ENCODE data around the gene KRT78.
"Not testable (repeated sequence)": the region's sequence is repeated elsewhere in the genome, so short reads cannot be mapped to it uniquely, and the experiment has no call there.

Gene KRT78

GRCh38 chr12:52870361-52871290 is 21.8 kb upstream of the KRT78 start:
- Histone ChIP-seq H3K4me3 (ENCODE audit: low read depth, low read length) (no peak overlapping the region; the same call in 1 of the 2 replicates), H3K27me3 (ENCODE audit: insufficient read depth, low read length) (no peaks in the 10 kb centered on the region), H3K4me1 (ENCODE audit: control insufficient read depth, insufficient read depth, low read length, unreplicated experiment) (peaks cover 49% of the 10 kb centered on the region), H2AFZ (ENCODE audit: low read length, unreplicated experiment) (no peak overlapping the region), H3K79me2 (ENCODE audit: control insufficient read depth, insufficient read depth, low read length, unreplicated experiment) (no peaks in the 10 kb centered on the region), H3K36me3 (ENCODE audit: insufficient read depth, low read length) (no peaks in the 10 kb centered on the region), H3K27ac (ENCODE audit: low read depth, low read length) (peak overlapping the region; percentile 93)

GRCh38 chr12:52867642-52868041 is 18.8 kb upstream of the KRT78 start:
- Histone ChIP-seq H3K79me2 (ENCODE audit: control insufficient read depth, insufficient read depth, low read length, unreplicated experiment) (no peaks in the 10 kb centered on the region), H3K4me3 (ENCODE audit: low read depth, low read length) (no peak overlapping the region), H3K27ac (ENCODE audit: low read depth, low read length) (no peak overlapping the region), H3K27me3 (ENCODE audit: insufficient read depth, low read length) (no peaks in the 10 kb centered on the region), H2AFZ (ENCODE audit: low read length, unreplicated experiment) (no peak overlapping the region), H3K36me3 (ENCODE audit: insufficient read depth, low read length) (no peaks in the 10 kb centered on the region), H3K4me1 (ENCODE audit: control insufficient read depth, insufficient read depth, low read length, unreplicated experiment) (peaks cover 26% of the 10 kb centered on the region)

DNA sequence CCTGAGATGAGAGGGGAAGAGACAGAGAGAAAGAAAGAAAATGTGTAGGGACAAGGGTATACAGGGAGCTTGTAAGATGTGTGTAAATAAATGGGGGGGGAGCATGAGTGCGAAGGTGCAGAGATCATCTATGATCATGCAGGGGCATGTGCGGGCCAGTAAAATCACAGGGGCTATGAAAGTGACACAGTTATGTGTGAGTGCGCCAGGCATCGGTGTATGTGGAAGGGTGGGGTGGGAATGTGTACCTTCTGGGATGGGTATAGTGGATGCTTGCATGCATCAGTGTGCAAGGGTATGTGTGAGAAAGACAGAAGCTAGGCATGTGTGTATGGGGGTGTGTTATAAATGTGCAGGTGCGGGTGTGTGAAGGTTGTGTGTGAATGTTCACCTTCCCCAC is 18.4 kb upstream of the KRT78 start:
- Histone ChIP-seq H3K4me1 (ENCODE audit: control insufficient read depth, insufficient read depth, low read length, unreplicated experiment) (peaks cover 21% of the 10 kb centered on the region), H3K79me2 (ENCODE audit: control insufficient read depth, insufficient read depth, low read length, unreplicated experiment) (no peaks in the 10 kb centered on the region), H3K4me3 (ENCODE audit: low read depth, low read length) (no peak overlapping the region), H3K27ac (ENCODE audit: low read depth, low read length) (no peak overlapping the region), H3K27me3 (ENCODE audit: insufficient read depth, low read length) (no peaks in the 10 kb centered on the region), H2AFZ (ENCODE audit: low read length, unreplicated experiment) (no peak overlapping the region), H3K36me3 (ENCODE audit: insufficient read depth, low read length) (no peaks in the 10 kb centered on the region)

- Histone ChIP-seq H2AFZ (ENCODE audit: low read length, unreplicated experiment) (no peak overlapping the region), H3K79me2 (ENCODE audit: control insufficient read depth, insufficient read depth, low read length, unreplicated experiment) (no peaks in the 10 kb centered on the region), H3K4me1 (ENCODE audit: control insufficient read depth, insufficient read depth, low read length, unreplicated experiment) (peaks cover 3% of the 10 kb centered on the region), H3K4me3 (ENCODE audit: low read depth, low read length) (no peak overlapping the region), H3K27ac (ENCODE audit: low read depth, low read length) (no peak overlapping the region), H3K36me3 (ENCODE audit: insufficient read depth, low read length) (no peaks in the 10 kb centered on the region), H3K27me3 (ENCODE audit: insufficient read depth, low read length) (no peaks in the 10 kb centered on the region)
Measured at GRCh38 chr12:52865090-52865944, 16.5 kb upstream of the KRT78 start.

DNA sequence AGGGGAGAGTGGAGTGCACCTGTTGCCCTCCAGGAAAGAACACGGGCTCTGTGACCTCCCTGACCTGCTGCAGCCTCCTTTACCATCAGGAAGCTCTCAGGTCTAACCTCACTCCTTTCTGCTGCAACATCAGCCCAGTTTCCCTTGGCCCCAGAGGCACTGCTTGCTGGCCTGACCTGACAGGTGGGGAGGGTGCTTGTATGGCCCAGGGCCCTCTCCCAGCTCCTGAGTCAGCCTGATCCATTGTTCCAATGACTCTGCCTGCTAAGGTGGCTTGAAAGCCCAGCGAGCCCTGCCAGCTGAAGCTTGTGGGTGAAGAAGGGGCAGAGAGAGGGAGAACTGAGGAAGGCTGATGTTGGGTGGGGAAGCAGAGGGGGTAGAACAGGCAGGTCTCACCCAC is 13.2 kb upstream of the KRT78 start:
- H3K27ac ChIP-seq (ENCODE audit: low read depth, low read length) = no peak overlapping the region
- H3K79me2 ChIP-seq (ENCODE audit: control insufficient read depth, insufficient read depth, low read length, unreplicated experiment) = no peaks in the 10 kb centered on the region
- H3K27me3 ChIP-seq (ENCODE audit: insufficient read depth, low read length) = peaks cover 3% of the 10 kb centered on the region; the same call in 1 of the 2 replicates
- H3K36me3 ChIP-seq (ENCODE audit: insufficient read depth, low read length) = no peaks in the 10 kb centered on the region
- H3K4me3 ChIP-seq (ENCODE audit: low read depth, low read length) = no peak overlapping the region
- H3K4me1 ChIP-seq (ENCODE audit: control insufficient read depth, insufficient read depth, low read length, unreplicated experiment) = peaks cover 7% of the 10 kb centered on the region
- no peak overlapping the region for H2AFZ ChIP-seq (ENCODE audit: low read length, unreplicated experiment)

DNA sequence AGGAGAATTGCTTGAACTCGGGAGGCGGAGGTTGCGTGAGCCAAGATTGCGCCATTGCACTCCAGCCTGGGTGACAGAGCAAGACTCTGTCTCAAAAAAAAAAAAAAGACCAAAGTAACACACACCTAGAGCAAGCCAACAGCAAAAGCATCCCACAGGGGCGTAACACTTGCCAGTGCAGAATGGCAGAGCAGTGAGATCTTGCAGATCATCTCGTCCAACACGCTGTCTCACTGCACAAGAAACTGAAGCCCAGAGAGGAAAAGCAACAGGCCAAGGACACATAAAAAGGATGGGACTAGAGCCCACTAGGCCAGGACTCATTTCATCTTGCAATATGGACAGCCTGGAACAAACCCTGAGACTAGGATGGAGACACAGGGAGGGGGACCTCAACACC is 12.7 kb upstream of the KRT78 start:
- Histone ChIP-seq H3K4me1 (ENCODE audit: control insufficient read depth, insufficient read depth, low read length, unreplicated experiment) (peaks cover 7% of the 10 kb centered on the region), H3K27ac (ENCODE audit: low read depth, low read length) (no peak overlapping the region), H3K36me3 (ENCODE audit: insufficient read depth, low read length) (no peaks in the 10 kb centered on the region), H3K27me3 (ENCODE audit: insufficient read depth, low read length) (peaks cover 6% of the 10 kb centered on the region; the same call in 1 of the 2 replicates), H2AFZ (ENCODE audit: low read length, unreplicated experiment) (no peak overlapping the region), H3K4me3 (ENCODE audit: low read depth, low read length) (no peak overlapping the region), H3K79me2 (ENCODE audit: control insufficient read depth, insufficient read depth, low read length, unreplicated experiment) (no peaks in the 10 kb centered on the region)

DNA sequence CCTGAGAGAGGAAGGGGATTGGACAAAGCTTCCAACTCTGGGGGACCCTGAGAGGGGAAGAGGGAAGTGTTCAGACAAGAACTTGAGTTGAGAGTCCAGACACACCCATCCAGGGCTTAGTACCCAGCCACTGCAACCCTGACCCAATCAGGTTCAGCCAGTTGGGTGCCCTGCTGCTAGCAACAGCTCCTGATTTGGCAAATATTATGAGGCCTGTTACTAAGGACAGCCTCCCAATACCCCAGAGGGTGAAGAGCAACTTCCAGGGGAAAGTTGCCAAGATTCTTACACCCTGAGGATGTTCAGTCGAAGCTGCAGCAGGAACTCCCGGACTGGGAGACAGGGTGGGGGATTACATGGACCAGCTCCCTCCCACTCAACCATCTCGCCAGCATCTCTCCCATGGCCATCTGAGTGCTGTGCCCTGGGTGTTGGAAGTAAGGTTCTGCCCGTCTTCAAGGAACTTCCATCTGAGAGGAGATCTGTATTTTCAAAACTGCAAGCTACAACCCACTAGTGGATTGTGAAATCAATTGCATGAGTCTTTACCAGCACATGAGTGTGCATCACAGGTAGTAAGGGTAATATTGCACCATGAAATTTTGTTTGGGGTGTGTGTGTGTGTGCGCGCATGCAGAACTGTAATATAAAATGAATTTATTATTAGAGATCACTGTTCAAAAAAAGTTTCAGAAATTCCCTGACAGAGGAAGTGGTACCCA is 11.5 kb upstream of the KRT78 start:
- no peaks in the 10 kb centered on the region for H3K79me2 ChIP-seq (ENCODE audit: control insufficient read depth, insufficient read depth, low read length, unreplicated experiment)
- peak overlapping the region; percentile 71 for H3K27ac ChIP-seq (ENCODE audit: low read depth, low read length)
- H3K27me3 ChIP-seq (ENCODE audit: insufficient read depth, low read length) = peaks cover 6% of the 10 kb centered on the region; the same call in 1 of the 2 replicates
- H3K4me3 ChIP-seq (ENCODE audit: low read depth, low read length) = peak overlapping the region; percentile 12; the same call in 1 of the 2 replicates
- H3K4me1 ChIP-seq (ENCODE audit: control insufficient read depth, insufficient read depth, low read length, unreplicated experiment) = peaks cover 7% of the 10 kb centered on the region
- no peak overlapping the region for H2AFZ ChIP-seq (ENCODE audit: low read length, unreplicated experiment)
- no peaks in the 10 kb centered on the region for H3K36me3 ChIP-seq (ENCODE audit: insufficient read depth, low read length)

GRCh38 chr12:52857500-52857899 is 8.7 kb upstream of the KRT78 start:
- Histone ChIP-seq H3K27me3 (ENCODE audit: insufficient read depth, low read length) (peaks cover 22% of the 10 kb centered on the region), H2AFZ (ENCODE audit: low read length, unreplicated experiment) (no peak overlapping the region), H3K27ac (ENCODE audit: low read depth, low read length) (no peak overlapping the region), H3K4me3 (ENCODE audit: low read depth, low read length) (no peak overlapping the region), H3K4me1 (ENCODE audit: control insufficient read depth, insufficient read depth, low read length, unreplicated experiment) (peaks cover 7% of the 10 kb centered on the region), H3K79me2 (ENCODE audit: control insufficient read depth, insufficient read depth, low read length, unreplicated experiment) (no peaks in the 10 kb centered on the region), H3K36me3 (ENCODE audit: insufficient read depth, low read length) (no peaks in the 10 kb centered on the region)

DNA sequence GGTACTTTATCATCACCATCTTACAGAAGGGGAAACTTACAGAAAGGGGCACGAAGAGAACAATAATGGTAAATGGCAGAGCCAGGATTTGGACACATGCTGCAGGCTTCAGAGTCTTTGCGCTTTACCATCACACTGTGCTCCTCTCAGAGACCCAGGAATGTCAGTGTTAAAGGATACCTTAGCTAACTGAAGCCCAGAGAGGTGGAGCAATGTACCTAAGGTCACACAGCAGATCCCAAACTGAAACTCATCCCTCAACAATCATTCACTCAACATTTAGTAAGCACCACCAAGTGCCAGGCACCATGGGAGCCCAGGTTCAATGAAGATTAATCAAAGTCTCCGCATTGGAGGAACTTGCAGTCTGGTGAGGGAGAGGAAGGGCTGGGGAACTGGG is 8.0 kb upstream of the KRT78 start:
- Histone ChIP-seq H3K4me3 (ENCODE audit: low read depth, low read length) (no peak overlapping the region), H3K4me1 (ENCODE audit: control insufficient read depth, insufficient read depth, low read length, unreplicated experiment) (peaks cover 7% of the 10 kb centered on the region), H2AFZ (ENCODE audit: low read length, unreplicated experiment) (no peak overlapping the region), H3K79me2 (ENCODE audit: control insufficient read depth, insufficient read depth, low read length, unreplicated experiment) (no peaks in the 10 kb centered on the region), H3K27me3 (ENCODE audit: insufficient read depth, low read length) (peaks cover 27% of the 10 kb centered on the region), H3K36me3 (ENCODE audit: insufficient read depth, low read length) (no peaks in the 10 kb centered on the region), H3K27ac (ENCODE audit: low read depth, low read length) (no peak overlapping the region)

GRCh38 chr12:52856077-52856476 is 7.3 kb upstream of the KRT78 start:
- H3K36me3 ChIP-seq (ENCODE audit: insufficient read depth, low read length); H3K79me2 ChIP-seq (ENCODE audit: control insufficient read depth, insufficient read depth, low read length, unreplicated experiment); H2AFZ ChIP-seq (ENCODE audit: low read length, unreplicated experiment); H3K27ac ChIP-seq (ENCODE audit: low read depth, low read length); H3K4me3 ChIP-seq (ENCODE audit: low read depth, low read length); H3K4me1 ChIP-seq (ENCODE audit: control insufficient read depth, insufficient read depth, low read length, unreplicated experiment): not testable (repeated sequence)
- H3K27me3 ChIP-seq (ENCODE audit: insufficient read depth, low read length) = peaks cover 32% of the 10 kb centered on the region

All from ACC112 (cell line).